Transverse colon (tissue), 4 donors: ENCODE measurements around the gene METTL1.

ENCODE experiments used
- EP300 ChIP-seq: sonication (generic); formaldehyde crosslinking; IDR thresholded peaks from one replicate; pipeline ENCODE4 v1.6.1; 2017; ENCODE audit warnings: antibody characterized with exemption, low read depth
- POLR2AphosphoS5 ChIP-seq, 3 donors: sonication (generic); formaldehyde crosslinking; IDR thresholded peaks; one replicate each; pipeline ENCODE4 v1.6.1; 2016; ENCODE audit warnings: antibody characterized with exemption in 3 of 3
- TF ChIP-seq, protein P1 (sequence below), 5 experiments: fragments of 200-600 bp in 3 of 5; fragments of 450-650 bp in 2 of 5; sonication (generic) in 3 of 5; IDR thresholded peaks; 1 replicate in 2 of 5; 2 replicates in 3 of 5; pipeline ENCODE4 v1.5.1; 2016 to 2017; ENCODE audit warnings: antibody characterized with exemption in 5 of 5, inconsistent platforms in 3 of 5, mild to moderate bottlenecking in 2 of 5, moderate library complexity in 1 of 5

DNA sequence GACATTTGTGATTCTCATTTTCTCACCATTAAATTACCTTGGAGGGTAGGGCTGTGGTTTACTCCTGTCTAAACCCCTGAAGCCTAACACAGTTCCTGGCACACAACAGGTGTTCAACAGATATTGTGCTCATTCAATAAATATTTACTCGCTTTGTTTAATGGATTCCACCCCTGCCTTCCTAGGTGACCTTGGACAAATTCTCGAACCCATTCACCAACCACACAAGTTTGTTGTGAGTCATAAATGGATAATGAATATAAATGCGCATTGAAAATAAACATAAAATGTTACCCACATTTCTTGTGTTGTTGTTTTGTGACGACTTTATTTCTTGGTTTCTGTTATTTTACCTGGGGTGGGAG, 10.3 kb upstream of the METTL1 start:
- TF ChIP-seq, protein P1, sequence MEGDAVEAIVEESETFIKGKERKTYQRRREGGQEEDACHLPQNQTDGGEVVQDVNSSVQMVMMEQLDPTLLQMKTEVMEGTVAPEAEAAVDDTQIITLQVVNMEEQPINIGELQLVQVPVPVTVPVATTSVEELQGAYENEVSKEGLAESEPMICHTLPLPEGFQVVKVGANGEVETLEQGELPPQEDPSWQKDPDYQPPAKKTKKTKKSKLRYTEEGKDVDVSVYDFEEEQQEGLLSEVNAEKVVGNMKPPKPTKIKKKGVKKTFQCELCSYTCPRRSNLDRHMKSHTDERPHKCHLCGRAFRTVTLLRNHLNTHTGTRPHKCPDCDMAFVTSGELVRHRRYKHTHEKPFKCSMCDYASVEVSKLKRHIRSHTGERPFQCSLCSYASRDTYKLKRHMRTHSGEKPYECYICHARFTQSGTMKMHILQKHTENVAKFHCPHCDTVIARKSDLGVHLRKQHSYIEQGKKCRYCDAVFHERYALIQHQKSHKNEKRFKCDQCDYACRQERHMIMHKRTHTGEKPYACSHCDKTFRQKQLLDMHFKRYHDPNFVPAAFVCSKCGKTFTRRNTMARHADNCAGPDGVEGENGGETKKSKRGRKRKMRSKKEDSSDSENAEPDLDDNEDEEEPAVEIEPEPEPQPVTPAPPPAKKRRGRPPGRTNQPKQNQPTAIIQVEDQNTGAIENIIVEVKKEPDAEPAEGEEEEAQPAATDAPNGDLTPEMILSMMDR (IDR thresholded peaks at IDR 0.05) = no peak
- TF ChIP-seq POLR2AphosphoS5 (IDR thresholded peaks at IDR 0.05) (no peak), EP300 (no peak)
